ENCODE measurements around the gene UBC. TPM values are rescaled to one million over a fixed set of nuclear protein-coding genes. Genes with fewer than 3 reads are reported as not detected.

Gene UBC
- total and polyA plus RNA-seq, 8 donors, result 409 to 1,431 (median 1,011) TPM

DNA sequence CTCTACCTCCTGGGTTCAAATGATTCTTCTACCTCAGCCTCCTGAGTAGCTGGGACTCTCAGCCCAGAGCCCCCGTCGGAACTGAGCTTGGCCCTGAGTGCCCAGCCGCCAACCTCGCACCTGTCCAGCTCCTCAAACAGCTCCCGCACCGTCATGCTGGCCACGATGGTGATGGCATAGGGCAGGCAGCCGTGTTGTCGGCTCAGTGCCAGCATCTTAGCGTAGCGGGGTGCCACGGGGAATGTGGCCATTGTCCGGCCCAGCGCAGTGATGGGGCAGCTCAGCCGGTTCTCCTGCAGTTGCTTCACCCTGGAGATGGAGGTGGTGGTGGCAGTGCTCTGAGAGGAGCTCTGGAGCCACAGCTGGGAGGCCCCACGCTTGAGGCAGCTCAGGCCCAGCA lies 42.1 kb upstream of the UBC start:
- H3K4me3 ChIP-seq, result no peak overlapping the region
- 94 to 98% (median 97%) methylated on average over 15 to 16 of the region's 16 CpGs for WGBS, 5 donors
- TF ChIP-seq EP300 (IDR thresholded peaks at IDR 0.05), result no peak
- no peak for TF ChIP-seq POLR2A (IDR thresholded peaks at IDR 0.05)
- no peak for TF ChIP-seq CTCF (IDR thresholded peaks at IDR 0.05)
- TF ChIP-seq POLR2AphosphoS5 (IDR thresholded peaks at IDR 0.05), result no peak
- no peaks in the 10 kb centered on the region for H3K27me3 ChIP-seq
- no peaks in the 10 kb centered on the region for H3K9me3 ChIP-seq
- peaks cover 54 to 100% (median 99%) of the 10 kb centered on the region in 4 donors for H3K36me3 ChIP-seq
- intact Hi-C loops (cut with DNase I; ENCODE audit: low total_unique reads), result no loop called here
- no peak overlapping the region for H3K27ac ChIP-seq
- no peaks in the 10 kb centered on the region for H3K4me1 ChIP-seq
- DNase-seq, result no peak

GRCh38 chr12:124954771-124955170 lies 40.3 kb upstream of the UBC start:
- H3K27me3 ChIP-seq, result no peaks in the 10 kb centered on the region
- no peak overlapping the region for H3K27ac ChIP-seq
- H3K9me3 ChIP-seq, result no peaks in the 10 kb centered on the region
- H3K36me3 ChIP-seq, result peaks cover 57 to 100% (median 99%) of the 10 kb centered on the region in 4 donors
- TF ChIP-seq CTCF (IDR thresholded peaks at IDR 0.05) (no peak), POLR2AphosphoS5 (IDR thresholded peaks at IDR 0.05) (no peak), EP300 (IDR thresholded peaks at IDR 0.05) (no peak), POLR2A (IDR thresholded peaks at IDR 0.05) (no peak)
- DNase-seq, result no peak
- no peaks in the 10 kb centered on the region for H3K4me1 ChIP-seq
- H3K4me3 ChIP-seq, result no peak overlapping the region
- WGBS, 5 donors, result 90 to 98% (median 93%) methylated on average over 4 of the region's 4 CpGs
- intact Hi-C loops (cut with DNase I; ENCODE audit: low total_unique reads), result no loop called here

GRCh38 chr12:124953689-124954405 lies 39.4 kb upstream of the UBC start:
- Histone ChIP-seq H3K27me3 (no peaks in the 10 kb centered on the region), H3K4me3 (no peak overlapping the region), H3K27ac (no peak overlapping the region), H3K9me3 (no peaks in the 10 kb centered on the region), H3K4me1 (no peaks in the 10 kb centered on the region), H3K36me3 (peaks cover 62 to 100% (median 100%) of the 10 kb centered on the region in 4 donors)
- no peak for DNase-seq
- intact Hi-C loops (cut with DNase I; ENCODE audit: low total_unique reads), result no loop called here
- 92 to 96% (median 93%) methylated on average over 23 to 32 of the region's 32 CpGs for WGBS, 5 donors
- TF ChIP-seq CTCF (IDR thresholded peaks at IDR 0.05) (no peak), EP300 (IDR thresholded peaks at IDR 0.05) (no peak), POLR2A (IDR thresholded peaks at IDR 0.05) (no peak), POLR2AphosphoS5 (IDR thresholded peaks at IDR 0.05) (no peak)

GRCh38 chr12:124952801-124953200 lies 38.4 kb upstream of the UBC start:
- Histone ChIP-seq H3K27ac (no peak overlapping the region), H3K9me3 (no peaks in the 10 kb centered on the region), H3K4me1 (no peaks in the 10 kb centered on the region), H3K4me3 (no peak overlapping the region), H3K36me3 (peaks cover 62 to 100% (median 99%) of the 10 kb centered on the region in 4 donors), H3K27me3 (no peaks in the 10 kb centered on the region)
- DNase-seq, result no peak
- WGBS, 5 donors, result 66 to 90% (median 79%) methylated on average over 6 to 8 of the region's 8 CpGs
- intact Hi-C loops (cut with DNase I; ENCODE audit: low total_unique reads), result no loop called here
- TF ChIP-seq POLR2AphosphoS5 (IDR thresholded peaks at IDR 0.05) (no peak), EP300 (IDR thresholded peaks at IDR 0.05) (no peak), POLR2A (IDR thresholded peaks at IDR 0.05) (no peak), CTCF (IDR thresholded peaks at IDR 0.05) (no peak)

All from stomach (tissue), 9 donors.